ENCODE results near the gene HSBP1L1. TPM values are rescaled to one million over a fixed set of nuclear protein-coding genes. Genes with fewer than 3 reads are reported as not detected.

Gene HSBP1L1
- total and polyA plus RNA-seq, 2 of the 13 experiments (the other 11 are each of a cell fraction or from before 2014, with no cell fraction given): 22.6 to 45.1 TPM

GRCh38 chr18:79988451-79989194 is 24.2 kb downstream of the HSBP1L1 start, which contains the start of gene TXNL4A (continued):
- TF ChIP-seq ZHX2 (IDR thresholded peaks at IDR 0.05; ENCODE audit: low read depth) (peak; percentile 81), ZHX2 (CRISPR knock-in tag; IDR thresholded peaks at IDR 0.05; ENCODE audit: borderline replicate concordance) (no peak), KDM2A (CRISPR knock-in tag; IDR thresholded peaks at IDR 0.05; ENCODE audit: borderline replicate concordance, low read depth) (peak; percentile 94), MAX (IDR thresholded peaks at IDR 0.05) (peak; percentile 86), DRAP1 (CRISPR knock-in tag; IDR thresholded peaks at IDR 0.05) (peak; percentile 76), MTA1 (CRISPR knock-in tag; IDR thresholded peaks at IDR 0.05; ENCODE audit: borderline replicate concordance) (peak; percentile 76; the same call in 1 of the 2 replicates), TCF12 (IDR thresholded peaks at IDR 0.05) (no peak), TCF12 (CRISPR knock-in tag; IDR thresholded peaks at IDR 0.05) (no peak), TGIF2 (CRISPR knock-in tag; IDR thresholded peaks at IDR 0.05) (peak; percentile 38; the same call in 1 of the 2 replicates), JUNB (CRISPR knock-in tag; IDR thresholded peaks at IDR 0.05; ENCODE audit: borderline replicate concordance) (no peak), ZFY (CRISPR knock-in tag; IDR thresholded peaks at IDR 0.05) (peak; percentile 89), ZNF598 (CRISPR knock-in tag; IDR thresholded peaks at IDR 0.05; ENCODE audit: borderline replicate concordance) (0 out of 2 replicates have a peak, but pooled peaks have one; percentile 59), ZNF234 (CRISPR knock-in tag; conservative IDR thresholded peaks at IDR 0.05) (no peak; the same call in 1 of the 2 replicates), ZNF713 (CRISPR knock-in tag; IDR thresholded peaks at IDR 0.05) (0 out of 2 replicates have a peak, but pooled peaks have one; percentile 61), PLSCR1 (CRISPR knock-in tag; IDR thresholded peaks at IDR 0.05; ENCODE audit: borderline replicate concordance) (no peak), NPAS2 (CRISPR knock-in tag; IDR thresholded peaks at IDR 0.05; ENCODE audit: borderline replicate concordance) (no peak), THAP8 (CRISPR knock-in tag; IDR thresholded peaks at IDR 0.05; ENCODE audit: borderline replicate concordance) (0 out of 2 replicates have a peak, but pooled peaks have one; percentile 68), ZNF20 (CRISPR knock-in tag; IDR thresholded peaks at IDR 0.05) (no peak)
- TF ChIP-seq, protein P1, sequence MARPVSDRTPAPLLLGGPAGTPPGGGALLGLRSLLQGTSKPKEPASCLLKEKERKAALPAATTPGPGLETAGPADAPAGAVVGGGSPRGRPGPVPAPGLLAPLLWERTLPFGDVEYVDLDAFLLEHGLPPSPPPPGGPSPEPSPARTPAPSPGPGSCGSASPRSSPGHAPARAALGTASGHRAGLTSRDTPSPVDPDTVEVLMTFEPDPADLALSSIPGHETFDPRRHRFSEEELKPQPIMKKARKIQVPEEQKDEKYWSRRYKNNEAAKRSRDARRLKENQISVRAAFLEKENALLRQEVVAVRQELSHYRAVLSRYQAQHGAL (CRISPR knock-in tag; IDR thresholded peaks at IDR 0.05; ENCODE audit: not compliant biosample characterization): no peak

All from HepG2 (cell line).